NCI-H2107 (cell line): ENCODE data around the gene EDC3.
"Not testable (repeated sequence)": the region's sequence is repeated elsewhere in the genome, so short reads cannot be mapped to it uniquely, and the experiment has no call there.

Experiments used
- DNase-seq: peaks from one replicate; lab custom pipeline; 2025; lab: John Stamatoyannopoulos, UW

The EDC3 gene

DNA sequence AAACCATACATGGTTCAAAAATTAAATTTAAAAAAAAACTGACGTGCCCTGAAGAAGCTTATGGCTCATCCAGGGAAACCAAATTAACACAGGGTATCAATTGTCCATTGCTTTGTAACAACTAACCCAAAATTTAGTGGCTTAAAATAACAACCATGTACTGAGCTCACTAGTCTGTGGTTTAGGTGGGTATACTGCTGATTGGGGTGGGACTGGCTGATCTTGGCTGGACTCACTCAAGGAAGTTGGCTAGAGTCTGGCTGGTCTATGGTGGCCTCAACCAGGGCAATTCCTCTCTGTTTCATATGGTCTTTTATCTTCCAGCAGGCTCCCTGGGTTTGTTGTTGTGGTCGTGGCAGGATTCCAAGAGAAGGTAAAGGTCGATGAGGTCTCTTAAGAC, 14.1 kb upstream of the EDC3 start:
- DNase-seq: no peak

GRCh38 chr15:74709011-74709410, 13.2 kb upstream of the EDC3 start:
- DNase-seq: no peak

DNA sequence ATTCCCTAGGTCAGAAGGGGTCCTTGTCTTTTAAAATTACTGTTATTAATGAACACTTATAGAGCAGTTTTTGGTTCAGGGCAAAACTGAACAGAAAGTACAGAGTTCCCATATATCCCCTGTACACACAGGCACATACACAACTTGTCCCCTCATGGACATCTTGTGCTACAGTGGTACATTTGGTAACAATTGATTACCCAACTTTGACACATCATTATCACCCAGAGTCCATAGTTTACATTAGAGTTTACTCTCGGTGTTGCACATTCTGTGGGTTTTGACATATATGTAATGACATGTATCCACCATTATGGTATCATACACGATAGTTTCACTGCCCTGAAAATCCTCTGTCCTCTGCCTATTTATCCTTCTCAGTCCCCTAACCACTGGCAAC, 984 bp upstream of the EDC3 start:
- DNase-seq: no peak

GRCh38 chr15:74696398-74696729, 540 bp upstream of the EDC3 start:
- DNase-seq: no peak

- DNase-seq: no peak
Measured at GRCh38 chr15:74692327-74692726, 3.5 kb downstream of the EDC3 start.

DNA sequence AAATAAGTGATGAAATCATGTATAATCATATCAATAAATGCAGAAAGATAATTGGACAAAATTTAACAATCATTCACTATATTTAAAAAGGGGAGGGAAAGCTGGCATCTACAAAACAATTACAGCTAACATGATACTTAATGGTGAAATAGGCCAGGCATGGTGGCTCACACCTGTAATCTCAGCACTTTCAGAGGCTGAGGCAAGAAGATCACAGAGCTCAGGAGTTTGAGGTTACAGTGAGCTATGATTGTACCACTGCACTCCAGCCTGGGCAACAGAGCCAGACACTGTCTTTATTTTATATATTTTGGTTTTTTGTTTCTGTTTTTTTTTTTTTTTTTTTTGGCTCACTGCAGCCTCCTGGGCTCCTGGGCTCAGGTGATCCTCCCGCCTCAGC, 12.1 kb downstream of the EDC3 start:
- no peak for DNase-seq

DNA sequence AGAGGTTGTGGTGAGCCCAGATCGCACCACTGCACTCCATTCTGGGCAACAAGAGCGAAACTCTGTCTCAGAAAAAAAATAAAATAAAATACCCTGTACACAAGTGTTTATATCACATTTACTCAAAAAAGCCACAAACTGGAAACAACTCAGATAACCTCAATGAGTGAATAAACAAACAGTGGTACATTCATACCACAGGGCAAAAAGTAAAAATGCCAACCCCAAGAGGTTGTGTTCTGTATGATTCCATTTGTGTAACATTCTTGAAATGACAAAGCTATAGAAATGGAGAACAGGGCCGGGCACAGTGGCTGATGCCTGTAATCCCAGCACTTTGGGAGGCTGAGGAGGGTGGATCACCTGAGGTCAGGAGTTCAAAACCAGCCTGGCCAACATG, 12.9 kb downstream of the EDC3 start:
- no peak for DNase-seq

GRCh38 chr15:74680456-74680855, 15.4 kb downstream of the EDC3 start:
- no peak for DNase-seq

DNA sequence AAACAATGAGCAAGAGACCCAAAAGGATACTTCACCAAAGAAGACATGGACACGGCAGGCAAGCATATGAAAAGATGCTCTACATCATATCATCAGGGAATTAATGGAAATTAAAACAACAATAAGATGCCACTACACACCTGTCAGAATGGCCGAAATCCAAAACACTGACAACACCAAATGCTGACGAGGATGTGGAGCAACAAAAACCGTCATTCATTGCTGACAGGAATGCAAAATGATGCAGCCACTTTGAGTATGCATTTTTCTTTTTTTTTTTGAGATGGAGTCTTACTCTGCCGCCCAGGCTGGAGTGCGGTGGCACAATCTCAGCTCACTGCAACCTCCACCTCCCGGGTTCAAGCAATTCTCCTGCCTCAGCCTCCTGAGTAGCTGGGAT, 19.0 kb downstream of the EDC3 start:
- no peak for DNase-seq

DNA sequence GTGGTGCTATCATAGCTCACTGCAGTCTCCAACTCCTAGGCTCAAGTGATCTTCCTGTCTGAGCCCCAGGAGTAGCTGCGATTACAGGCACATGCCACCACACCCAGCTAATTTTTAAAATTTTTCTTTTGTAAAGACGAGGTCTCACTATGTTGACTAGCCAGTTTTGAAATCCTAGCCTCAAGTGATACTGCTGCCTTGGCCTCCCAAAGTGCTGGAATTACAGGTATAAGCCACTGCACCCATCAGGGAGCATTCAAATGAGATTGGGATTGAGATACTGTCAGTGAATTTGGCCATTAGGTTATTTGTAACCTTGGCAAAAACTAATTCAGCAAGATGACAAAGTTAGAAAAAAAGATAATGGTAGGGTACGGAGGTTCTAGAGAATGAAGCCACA, 21.7 kb downstream of the EDC3 start:
- no peak for DNase-seq

DNA sequence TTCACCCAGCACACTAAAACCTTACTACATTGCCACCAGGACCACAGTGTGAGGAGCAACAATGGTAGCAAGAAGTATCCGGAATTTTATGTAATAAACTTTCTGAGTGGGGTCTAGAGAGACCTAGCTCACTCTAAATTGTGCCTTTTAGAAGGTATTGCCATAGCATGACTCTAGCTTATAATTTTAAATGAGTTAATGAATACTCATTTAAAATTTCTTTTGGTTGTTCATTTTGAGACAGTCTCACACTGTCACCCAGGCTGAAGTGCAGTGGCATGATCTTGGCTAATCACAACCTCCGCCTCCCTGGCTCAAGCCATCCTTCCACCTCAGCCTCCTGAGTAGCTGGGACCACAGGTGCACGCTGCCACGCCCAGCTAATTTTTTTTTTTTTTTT, 26.2 kb downstream of the EDC3 start:
- DNase-seq: no peak

DNA sequence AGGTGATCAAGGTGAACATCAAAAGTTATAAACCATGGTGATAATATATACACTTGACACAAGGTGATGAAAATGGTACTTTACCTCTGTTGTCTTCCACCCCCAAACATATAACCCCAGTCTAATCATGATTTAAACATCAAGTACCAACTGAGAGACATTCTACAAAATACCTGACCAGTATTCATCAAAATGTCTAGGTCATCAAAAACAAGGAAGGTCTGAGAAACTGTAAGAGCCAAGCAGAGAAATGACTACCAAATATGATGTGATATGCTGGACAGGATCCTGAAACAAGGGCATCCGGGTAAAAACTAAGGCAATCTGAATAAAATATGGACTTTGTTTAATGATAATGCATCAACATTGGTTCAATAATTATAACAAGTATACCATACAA, 27.8 kb downstream of the EDC3 start:
- no peak for DNase-seq

- DNase-seq: no peak
Measured at GRCh38 chr15:74664670-74665069, 31.2 kb downstream of the EDC3 start.

GRCh38 chr15:74664028-74664616, 31.7 kb downstream of the EDC3 start:
- no peak for DNase-seq

DNA sequence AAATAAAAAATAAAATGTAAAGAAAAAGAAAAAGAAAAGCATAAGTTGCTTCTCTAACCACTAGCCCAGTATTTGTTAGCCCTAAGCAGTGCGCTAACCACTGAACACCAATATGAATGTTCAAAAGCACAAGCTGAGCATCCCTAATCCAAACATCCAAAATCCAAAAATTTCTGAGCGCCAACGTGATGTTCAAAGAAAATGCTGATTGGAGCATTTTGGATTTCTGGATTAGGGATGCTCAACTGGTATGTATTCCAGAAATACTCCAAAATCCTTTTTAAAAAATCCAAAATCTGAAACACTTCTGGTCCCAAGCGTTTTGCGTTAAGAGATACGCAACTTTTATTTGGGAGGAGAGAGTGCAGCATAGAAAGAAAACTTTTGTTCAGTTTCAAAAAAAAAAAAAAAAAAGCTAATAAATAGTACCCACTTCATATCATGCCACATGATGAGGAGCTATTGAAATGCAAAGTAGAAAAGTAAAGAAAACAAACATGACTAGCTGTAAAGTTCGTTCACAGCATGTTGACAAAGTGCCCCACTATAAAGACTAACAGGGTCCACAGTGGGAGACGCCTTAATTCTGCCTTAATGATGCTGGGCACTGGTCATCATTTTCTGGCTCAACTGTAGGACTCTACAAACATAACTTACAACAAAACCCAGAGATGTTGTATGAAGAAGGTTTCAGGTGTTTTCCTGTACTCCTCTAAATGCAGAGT, 32.4 kb downstream of the EDC3 start:
- no peak for DNase-seq

DNA sequence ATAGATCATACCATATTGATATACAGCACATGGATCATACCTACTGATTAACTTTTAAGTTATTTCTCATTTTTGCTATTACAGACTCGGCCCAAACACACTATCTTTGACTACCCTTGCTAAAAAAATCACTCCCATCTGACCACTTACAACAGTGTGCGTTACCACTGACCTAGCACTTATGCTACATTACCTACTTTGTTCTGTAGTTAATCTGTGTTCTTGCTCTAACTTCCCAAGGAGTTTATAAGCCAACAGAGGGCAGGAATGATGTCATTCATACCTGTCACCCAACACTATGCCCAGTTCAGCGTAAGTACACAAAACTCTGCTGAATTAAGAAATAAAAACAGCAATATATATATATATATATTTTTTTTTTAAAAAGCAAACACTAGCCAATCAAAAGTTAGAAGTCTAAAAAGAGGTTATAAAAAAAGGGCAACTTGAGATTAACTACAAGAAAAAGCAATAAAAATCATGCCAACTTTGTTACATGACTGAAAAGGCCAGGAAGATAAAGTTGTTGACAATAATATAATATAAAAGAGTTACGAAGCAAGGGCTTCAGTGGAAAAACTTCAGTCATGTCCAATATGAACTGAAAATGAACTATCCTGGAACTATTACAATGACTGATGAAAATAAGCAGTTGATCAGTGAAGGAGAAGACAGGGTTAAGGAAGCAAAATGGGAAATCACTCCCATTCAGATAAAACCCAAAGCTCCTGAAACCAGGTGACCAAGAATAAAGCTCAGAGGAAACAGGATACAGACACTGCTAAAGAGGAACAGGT, 33.6 kb downstream of the EDC3 start:
- DNase-seq: no peak

GRCh38 chr15:74661280-74661679, 34.5 kb downstream of the EDC3 start:
- DNase-seq: not testable (repeated sequence)

- no peak for DNase-seq
Measured at GRCh38 chr15:74657846-74658245, 38.0 kb downstream of the EDC3 start.

GRCh38 chr15:74656935-74657535, 38.8 kb downstream of the EDC3 start:
- DNase-seq: no peak

DNA sequence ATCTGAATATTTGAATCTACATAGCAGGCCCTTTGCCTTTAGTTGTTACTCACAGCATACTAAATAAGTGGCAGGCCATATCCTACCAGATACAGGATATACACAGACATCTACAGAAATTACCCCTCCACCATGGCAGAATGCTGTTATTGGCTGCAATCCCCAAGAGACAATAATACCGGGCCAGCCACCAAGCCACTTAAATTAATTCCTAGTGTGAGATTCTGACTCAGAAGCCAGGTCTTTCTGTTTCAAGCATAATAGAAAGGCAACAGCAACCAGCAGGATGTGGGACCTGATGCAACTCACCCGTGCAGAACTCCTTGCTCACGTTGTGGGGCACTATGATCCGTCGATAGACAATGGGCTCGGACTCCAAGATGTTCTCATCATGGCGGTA, 40.4 kb downstream of the EDC3 start:
- no peak for DNase-seq

DNA sequence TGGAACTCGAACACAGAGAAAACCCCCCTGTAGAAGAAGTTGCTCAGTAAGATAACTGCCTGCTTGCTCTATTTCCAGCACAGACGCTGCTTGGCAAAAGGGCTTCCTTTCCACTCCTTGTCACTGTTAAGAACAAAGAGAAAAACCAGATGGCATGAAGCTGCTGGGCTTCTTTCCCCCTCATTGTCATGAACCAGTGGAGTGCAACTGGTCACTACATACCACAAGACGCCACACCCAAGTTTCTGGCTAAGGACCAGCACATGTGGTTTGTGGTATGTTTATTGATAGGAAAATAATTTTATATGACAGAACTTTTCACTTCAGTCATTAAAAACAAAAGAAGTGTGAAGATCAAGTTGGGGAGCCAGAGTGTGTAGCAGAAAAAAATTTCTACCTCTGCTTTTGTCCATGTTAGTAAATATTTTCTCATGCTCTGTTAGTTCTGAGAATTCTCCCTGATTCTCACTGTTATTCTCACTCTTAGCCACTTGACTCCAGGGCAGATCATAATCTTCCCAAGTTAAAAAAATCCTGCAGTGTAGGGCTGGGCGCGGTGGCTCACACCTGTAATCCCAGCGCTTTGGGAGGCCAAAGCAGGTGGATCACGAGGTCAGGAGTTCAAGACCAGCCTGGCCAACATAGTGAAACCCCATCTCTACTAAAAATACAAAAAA, 42.3 kb downstream of the EDC3 start:
- DNase-seq: no peak

DNA sequence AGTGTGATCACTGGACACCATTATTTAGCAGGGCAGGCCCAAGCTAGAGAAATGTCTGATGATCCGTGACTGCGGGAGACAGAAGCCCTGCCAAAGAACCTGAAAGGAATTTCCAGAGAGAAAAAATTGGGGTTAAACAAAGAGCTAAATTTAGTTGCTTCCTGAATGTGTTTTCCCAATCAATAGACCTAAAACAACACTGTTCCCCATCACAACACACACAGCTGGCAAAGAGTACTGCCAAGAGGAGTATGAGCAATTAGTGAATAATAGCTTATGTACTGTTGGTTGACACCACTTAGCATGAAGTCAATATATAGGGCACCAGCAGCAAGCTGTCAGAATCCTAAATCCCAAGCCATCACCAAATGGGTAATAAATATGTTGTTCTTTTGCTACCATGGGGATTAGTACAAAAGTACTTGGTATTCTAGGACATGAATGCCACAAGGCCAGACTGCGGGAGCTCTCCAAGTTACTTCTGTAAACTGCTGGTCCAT, 44.5 kb downstream of the EDC3 start:
- DNase-seq: no peak
